HepG2 (cell line): ENCODE results near the gene RFC1. TPM values are rescaled to one million over a fixed set of nuclear protein-coding genes. Genes with fewer than 3 reads are reported as not detected.

Source experiments
- ARID5B ChIP-seq: IDR thresholded peaks from 2 replicates; pipeline ENCODE4 v1.4.0; 2020; ENCODE audit warnings: mild to moderate bottlenecking, missing genetic modification reagents
- GLMP ChIP-seq: sonication (generic); formaldehyde crosslinking; IDR thresholded peaks from 2 replicates; pipeline ENCODE4 v1.9.0; 2021; ENCODE audit warnings: missing genetic modification reagents, mild to moderate bottlenecking, borderline replicate concordance
- KAT2B ChIP-seq: fragments of 150-350 bp; IDR thresholded peaks from 2 replicates; pipeline ENCODE4 v1.6.1; 2014; ENCODE audit warnings: low read depth, low read length, borderline replicate concordance
- KLF6 ChIP-seq: IDR thresholded peaks from 2 replicates; pipeline ENCODE4 v1.8.0; 2016; ENCODE audit warnings: missing biosample characterization, missing genetic modification reagents
- KLF9 ChIP-seq: IDR thresholded peaks from 2 replicates; pipeline ENCODE4 v1.6.1; 2016; ENCODE audit warnings: low read depth
- MLX ChIP-seq: IDR thresholded peaks from 2 replicates; pipeline ENCODE4 v1.6.1; 2016
- PAX8 ChIP-seq: sonication (generic); formaldehyde crosslinking; IDR thresholded peaks from 2 replicates; pipeline ENCODE4 v1.8.0; 2022; ENCODE audit warnings: mild to moderate bottlenecking, missing genetic modification reagents, borderline replicate concordance
- PTBP1 ChIP-seq: fragments of 200-400 bp; formaldehyde crosslinking; IDR thresholded peaks from 2 replicates; pipeline ENCODE4 v1.6.1; 2018; ENCODE audit warnings: low read length, low read depth; ENCODE audit not compliant: poor library complexity, severe bottlenecking
- RCOR2 ChIP-seq: IDR thresholded peaks from 2 replicates; pipeline ENCODE4 v1.6.1; 2016; ENCODE audit warnings: missing biosample characterization, missing genetic modification reagents
- RFX1 ChIP-seq: fragments of 450-650 bp; IDR thresholded peaks from 2 replicates; pipeline ENCODE4 v1.6.1; 2017
- SOX13 ChIP-seq, 3 experiments: fragments of 450-650 bp in 1 of 3; sonication (generic) in 1 of 3; formaldehyde crosslinking in 1 of 3; IDR thresholded peaks in 2 of 3; conservative IDR thresholded peaks in 1 of 3; 2 replicates each; pipeline versions ENCODE4 v1.5.0 to v1.6.1; 2016 to 2020; ENCODE audit warnings: antibody characterized with exemption in 1 of 3, mild to moderate bottlenecking in 1 of 3, missing compliant biosample characterization in 1 of 3, missing genetic modification reagents in 1 of 3, moderate library complexity in 1 of 3
- TARDBP ChIP-seq: sonication (generic); formaldehyde crosslinking; IDR thresholded peaks from 2 replicates; pipeline ENCODE4 v1.8.0; 2022; ENCODE audit warnings: mild to moderate bottlenecking, missing genetic modification reagents
- TBX2 ChIP-seq: sonication (generic); formaldehyde crosslinking; IDR thresholded peaks from 2 replicates; pipeline ENCODE4 v1.5.0; 2020; ENCODE audit warnings: missing genetic modification reagents, mild to moderate bottlenecking, borderline replicate concordance
- ZFP41 ChIP-seq: sonication (generic); formaldehyde crosslinking; IDR thresholded peaks from 2 replicates; pipeline ENCODE4 v1.4.0; 2020; ENCODE audit warnings: mild to moderate bottlenecking, missing genetic modification reagents, borderline replicate concordance
- ZNF281 ChIP-seq: sonication (generic); formaldehyde crosslinking; IDR thresholded peaks from 2 replicates; pipeline ENCODE4 v1.4.0; 2020; ENCODE audit warnings: missing genetic modification reagents, borderline replicate concordance
- ZNF34 ChIP-seq: sonication (generic); formaldehyde crosslinking; IDR thresholded peaks from 2 replicates; pipeline ENCODE4 v1.4.0; 2020; ENCODE audit warnings: mild to moderate bottlenecking, missing genetic modification reagents, borderline replicate concordance
- ZNF460 ChIP-seq: sonication (generic); formaldehyde crosslinking; IDR thresholded peaks from 2 replicates; pipeline ENCODE4 v1.5.1; 2020; ENCODE audit warnings: missing genetic modification reagents, mild to moderate bottlenecking, borderline replicate concordance
- ZNF503 ChIP-seq: sonication (generic); formaldehyde crosslinking; IDR thresholded peaks from 2 replicates; pipeline ENCODE4 v1.4.0; 2020; ENCODE audit warnings: missing genetic modification reagents
- ZNF720 ChIP-seq: sonication (generic); formaldehyde crosslinking; IDR thresholded peaks from 2 replicates; pipeline ENCODE4 v1.4.0; 2020; ENCODE audit warnings: missing genetic modification reagents
- ZSCAN25 ChIP-seq: sonication (generic); formaldehyde crosslinking; IDR thresholded peaks from 2 replicates; pipeline ENCODE4 v1.8.0; 2022; ENCODE audit warnings: mild to moderate bottlenecking, missing genetic modification reagents
- polyA plus RNA-seq, 8 experiments: library from polyadenylated mRNA; depleted of rRNA in 3 of 8; stranded (reverse) in 7 of 8; unstranded in 1 of 8; fragments of >200 nt; fragmentation: Illumina TruSeq in 4 of 8; extraction: Trizol in 4 of 8; gene quantifications; 2 replicates each; pipeline versions ENCODE4 v1.2.1 to v1.2.3, GENCODE V29; 2011 to 2016; ENCODE audit warnings: low read depth in 4 of 8, missing spikeins in 1 of 8, mixed read lengths in 1 of 8; ENCODE audit not compliant: insufficient read depth in 1 of 8
- total RNA-seq, 5 experiments: library from RNA; depleted of rRNA; stranded (reverse); fragments of >200 nt; fragmentation: Illumina TruSeq; extraction: Trizol; gene quantifications; 2 replicates each; pipeline ENCODE4 v1.2.3, GENCODE V29; 2016; ENCODE audit warnings: low read depth in 1 of 5

RFC1 gene
- total and polyA plus RNA-seq, 2 of the 13 experiments (the other 11 are each of a cell fraction or from before 2014, with no cell fraction given), result 15.9 to 78.8 TPM

GRCh38 chr4:39337841-39338240 is 28.3 kb downstream of the RFC1 start (continued):
- TF ChIP-seq PTBP1 (no peak), ZFP41 (no peak), KLF6 (CRISPR knock-in tag) (0 out of 2 replicates have a peak, but pooled peaks have one; percentile 29), MLX (CRISPR knock-in tag) (no peak), KAT2B (no peak), ZNF720 (CRISPR knock-in tag) (no peak), ZNF281 (CRISPR knock-in tag) (peak; percentile 23; the same call in 1 of the 2 replicates), TBX2 (0 out of 2 replicates have a peak, but pooled peaks have one; percentile 20), ZNF34 (CRISPR knock-in tag) (no peak), RFX1 (no peak), KLF9 (CRISPR knock-in tag) (0 out of 2 replicates have a peak, but pooled peaks have one; percentile 38), PAX8 (CRISPR knock-in tag) (no peak), SOX13 (IDR thresholded peaks at IDR 0.05) (no peak), SOX13 (CRISPR knock-in tag; conservative IDR thresholded peaks at IDR 0.05 in 1 of 2, IDR thresholded peaks at IDR 0.05 in 1 of 2) (peak in 1 of 2 experiments; percentile 88; a peak in 2 of 4 replicates), ZNF503 (CRISPR knock-in tag) (peak; percentile 59; the same call in 1 of the 2 replicates), GLMP (CRISPR knock-in tag) (no peak), ARID5B (peak; percentile 93), RCOR2 (CRISPR knock-in tag) (peak; percentile 75; the same call in 1 of the 2 replicates), ZSCAN25 (CRISPR knock-in tag) (no peak), ZNF460 (CRISPR knock-in tag) (no peak), TARDBP (CRISPR knock-in tag) (peak; percentile 63; the same call in 1 of the 2 replicates)
